GM19351 (cell line): ENCODE results near the gene VARS2.
"Not testable (repeated sequence)": the region's sequence is repeated elsewhere in the genome, so short reads cannot be mapped to it uniquely, and the experiment has no call there.

Experiments
- ATAC-seq: cut with Tn5 transposase; IDR thresholded peaks from one replicate; pipeline ENCODE4 v1.9.1; 2021; ENCODE audit warnings: mild to moderate bottlenecking, moderate library complexity; ENCODE audit not compliant: unreplicated experiment

VARS2 gene

GRCh38 chr6:30927080-30927479 is 13.0 kb downstream of the VARS2 start:
- not testable (repeated sequence) for ATAC-seq

GRCh38 chr6:30928677-30929076 is 14.6 kb downstream of the VARS2 start:
- ATAC-seq: no peak

- ATAC-seq: no peak
Measured at GRCh38 chr6:30930506-30930905, 16.5 kb downstream of the VARS2 start.

GRCh38 chr6:30931272-30931671 is 17.2 kb downstream of the VARS2 start:
- ATAC-seq: no peak

- ATAC-seq: no peak
Measured at GRCh38 chr6:30931969-30932645, 18.1 kb downstream of the VARS2 start, which contains the start of gene SFTA2. Gene SFTA2, minus strand, starts transcription at chr6:30932170. Its CDS starts 74 bp downstream, at chr6:30932096.

GRCh38 chr6:30932665-30933365 is 18.8 kb downstream of the VARS2 start:
- no peak for ATAC-seq

- no peak for ATAC-seq
Measured at GRCh38 chr6:30935018-30935417, 21.0 kb downstream of the VARS2 start.

GRCh38 chr6:30937265-30937664 is 23.2 kb downstream of the VARS2 start:
- no peak for ATAC-seq

GRCh38 chr6:30938730-30939129 is 24.7 kb downstream of the VARS2 start:
- ATAC-seq: no peak

- ATAC-seq: no peak
Measured at GRCh38 chr6:30939473-30939872, 25.4 kb downstream of the VARS2 start.

- no peak for ATAC-seq
Measured at GRCh38 chr6:30940361-30940986, 26.4 kb downstream of the VARS2 start, which contains the start of gene MUCL3. Gene MUCL3, plus strand, starts transcription at chr6:30940973. Its CDS starts 27 bp downstream, at chr6:30941000.

- no peak for ATAC-seq
Measured at GRCh38 chr6:30942338-30943060, 28.5 kb downstream of the VARS2 start.

- ATAC-seq: no peak
Measured at GRCh38 chr6:30944051-30944450, 30.0 kb downstream of the VARS2 start.

- ATAC-seq: no peak
Measured at GRCh38 chr6:30945281-30945680, 31.2 kb downstream of the VARS2 start.

- no peak for ATAC-seq
Measured at GRCh38 chr6:30947231-30947630, 33.2 kb downstream of the VARS2 start.

GRCh38 chr6:30948811-30949210 is 34.8 kb downstream of the VARS2 start:
- ATAC-seq: no peak

GRCh38 chr6:30951907-30952469 is 38.0 kb downstream of the VARS2 start:
- no peak for ATAC-seq

GRCh38 chr6:30954631-30955366 is 40.8 kb downstream of the VARS2 start:
- ATAC-seq: no peak

- no peak for ATAC-seq
Measured at GRCh38 chr6:30955367-30956042, 41.5 kb downstream of the VARS2 start.

GRCh38 chr6:30957716-30958115 is 43.7 kb downstream of the VARS2 start:
- no peak for ATAC-seq
